HPDE6-E6E7 (cell line): Measurements from ENCODE around the gene ENO2.
"Not testable (repeated sequence)": the region's sequence is repeated elsewhere in the genome, so short reads cannot be mapped to it uniquely, and the experiment has no call there.

ENCODE experiments used
- DNase-seq: peaks from one replicate; pipeline ENCODE4 v3.0.0; 2011; ENCODE audit warnings: missing footprints; ENCODE audit errors: extremely low spot score

Gene ENO2

GRCh38 chr12:6886206-6886999, 28.0 kb upstream of the ENO2 start:
- DNase-seq, result not testable (repeated sequence)

GRCh38 chr12:6887460-6887859, 26.9 kb upstream of the ENO2 start:
- DNase-seq, result no peak

- DNase-seq, result no peak
Measured at GRCh38 chr12:6888360-6888759, 26.0 kb upstream of the ENO2 start.

GRCh38 chr12:6888794-6889193, 25.6 kb upstream of the ENO2 start:
- DNase-seq, result not testable (repeated sequence)

DNA sequence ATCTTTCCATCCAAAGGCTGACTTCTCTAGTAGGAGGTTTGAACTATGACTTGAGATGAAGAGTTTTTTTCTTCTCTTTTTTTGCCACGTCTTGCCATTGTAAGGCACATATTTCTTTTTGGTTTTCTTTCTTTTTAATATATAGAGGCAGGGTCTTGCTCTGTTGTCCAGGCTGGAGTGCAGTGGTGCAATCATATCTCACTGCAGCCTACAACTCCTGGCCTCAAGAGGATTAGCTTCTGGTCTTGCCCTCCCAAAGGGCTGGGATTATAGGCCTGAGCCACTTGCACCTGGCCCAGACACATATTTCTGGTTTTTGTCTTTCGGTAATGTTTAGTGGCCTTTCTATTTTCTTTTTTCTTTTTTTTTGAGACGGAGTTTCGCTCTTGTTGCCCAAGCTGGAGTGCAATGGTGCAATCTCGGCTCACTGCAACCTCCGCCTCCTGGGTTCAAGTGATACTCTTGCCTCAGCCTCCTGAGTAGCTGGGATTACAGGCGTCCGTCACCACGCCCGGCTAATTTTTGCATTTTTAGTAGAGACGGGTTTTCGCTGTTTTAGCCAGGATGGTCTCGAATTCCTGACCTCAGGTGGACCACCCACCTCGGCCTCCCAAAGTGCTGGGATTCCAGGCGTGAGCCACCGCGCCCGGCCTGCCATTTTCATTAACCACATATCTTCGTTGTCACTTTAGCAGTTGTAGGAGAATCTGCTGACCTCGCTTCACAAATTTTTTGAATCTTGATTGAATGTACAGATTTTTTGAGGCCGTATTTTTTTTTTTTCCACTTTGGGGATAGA, 24.4 kb upstream of the ENO2 start:
- DNase-seq, result not testable (repeated sequence)

DNA sequence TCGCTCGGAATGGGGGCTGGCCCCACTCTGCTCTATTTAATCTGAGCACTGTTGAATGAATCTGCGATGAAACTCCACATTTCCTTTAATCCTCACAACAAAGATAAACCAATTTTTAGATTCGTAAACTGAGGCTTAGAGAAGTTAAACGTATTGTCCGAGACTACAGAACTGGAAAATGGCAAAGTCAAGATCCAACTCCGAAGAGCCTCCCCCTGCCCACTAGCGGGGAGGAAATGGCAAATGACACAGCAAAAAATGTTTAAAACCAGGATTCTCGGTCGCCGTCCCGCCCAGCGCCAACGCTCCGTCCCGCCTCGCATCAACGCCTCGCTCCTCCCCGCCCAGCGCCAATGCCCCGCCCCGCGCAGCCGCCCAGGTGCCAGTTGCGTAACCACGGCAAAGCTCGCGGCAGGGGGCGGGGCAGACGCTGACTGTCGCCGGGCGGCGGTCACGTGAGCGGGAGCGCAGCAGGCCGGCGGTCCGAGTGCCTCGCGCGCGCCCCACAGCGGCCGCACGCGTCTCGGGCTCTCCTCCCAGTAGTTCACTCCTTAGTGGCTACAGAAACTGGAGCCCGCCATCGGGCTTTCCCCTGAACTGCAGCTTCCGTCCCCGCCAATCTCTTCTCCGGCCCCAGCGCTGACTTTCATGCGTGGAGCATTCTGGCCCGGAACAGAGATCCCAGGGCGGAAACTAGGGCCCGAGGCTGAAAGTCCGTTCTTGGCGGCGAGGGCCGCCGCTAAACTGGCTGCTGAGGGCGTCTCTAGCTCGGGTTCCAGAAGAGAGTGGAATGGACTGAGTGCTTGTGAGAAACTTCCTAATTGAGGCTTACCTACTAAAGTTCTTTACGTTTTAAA, 23.4 kb upstream of the ENO2 start:
- peak; percentile 95 for DNase-seq

DNA sequence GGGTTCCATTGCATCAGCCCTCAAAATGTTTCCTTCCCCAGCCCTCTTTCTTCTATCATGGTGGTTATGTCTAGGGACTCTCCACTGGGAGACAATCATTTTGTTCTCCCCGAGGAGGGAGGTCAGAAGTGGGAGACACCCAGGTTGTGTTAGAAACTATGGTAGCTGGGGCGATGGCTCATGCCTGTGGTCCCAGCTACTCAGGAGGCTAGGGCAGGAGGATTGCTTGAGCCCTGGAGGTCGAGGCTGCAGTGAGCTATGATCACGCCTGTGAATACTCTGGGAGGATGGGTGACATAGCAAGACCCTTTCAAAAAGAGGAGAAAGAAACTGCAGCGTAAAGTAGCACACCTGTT, 22.8 kb upstream of the ENO2 start:
- no peak for DNase-seq

- not testable (repeated sequence) for DNase-seq
Measured at GRCh38 chr12:6892683-6893082, 21.7 kb upstream of the ENO2 start.

- no peak for DNase-seq
Measured at GRCh38 chr12:6894321-6894720, 20.1 kb upstream of the ENO2 start.

DNA sequence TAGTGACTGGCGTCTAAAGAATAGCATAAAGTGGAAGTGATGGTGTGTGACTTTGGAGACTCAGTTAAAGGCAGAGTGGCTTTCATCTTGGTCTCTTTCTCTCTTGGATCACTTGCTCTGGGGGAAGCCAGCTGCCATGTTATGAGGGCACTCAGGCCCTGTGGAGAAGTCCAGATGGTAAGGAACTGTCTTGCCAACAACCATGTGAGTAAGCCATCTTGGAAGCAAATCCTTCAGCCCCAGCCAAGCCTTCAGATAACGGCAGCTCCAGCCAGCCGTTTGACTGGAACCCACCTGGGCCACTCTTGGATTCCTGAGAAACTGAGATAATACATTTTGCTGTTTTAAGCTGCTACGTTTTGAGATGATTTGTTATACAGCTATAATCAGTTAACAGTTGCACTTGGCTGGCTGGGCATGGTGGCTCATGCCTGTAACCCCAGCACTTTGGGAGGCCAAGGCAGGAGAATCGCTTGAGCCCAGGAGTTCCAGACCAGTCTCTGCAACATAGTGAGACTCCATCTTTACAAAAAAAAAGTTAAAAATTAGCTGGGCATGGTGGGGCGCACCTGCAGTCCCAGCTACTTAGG, 17.4 kb upstream of the ENO2 start:
- no peak for DNase-seq

GRCh38 chr12:6899427-6899826, 15.0 kb upstream of the ENO2 start:
- no peak for DNase-seq

DNA sequence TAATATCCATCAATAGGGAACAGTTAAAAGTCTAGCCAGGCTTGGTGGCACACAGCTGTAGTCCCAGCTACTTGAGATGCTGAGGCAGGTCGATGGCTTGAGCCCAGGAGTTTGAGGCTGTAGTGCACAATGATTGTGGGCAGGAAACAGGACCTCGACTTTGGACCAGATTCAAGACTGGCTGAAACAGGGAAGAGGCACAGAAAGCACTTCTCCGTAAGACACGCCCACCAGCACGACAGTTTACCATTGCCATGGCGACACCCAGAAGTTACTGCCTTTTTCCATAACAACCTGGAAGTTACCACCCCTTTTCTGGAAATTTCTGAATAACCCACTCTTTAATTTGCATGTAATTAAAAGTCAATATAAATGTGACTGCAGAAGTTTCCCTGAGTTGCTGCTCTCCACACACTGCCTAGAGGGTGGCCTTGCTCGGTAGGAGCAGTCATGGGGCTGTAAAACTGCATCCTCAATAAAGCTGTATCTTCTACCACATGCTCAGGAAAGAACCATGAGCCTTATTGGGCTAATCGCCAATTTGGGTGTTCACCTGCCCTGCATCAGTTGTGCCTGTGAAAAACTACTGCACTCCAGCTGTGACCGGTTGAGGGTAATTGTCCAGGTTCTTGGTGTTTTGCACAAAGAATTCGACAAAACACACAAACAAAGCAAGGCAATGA, 14.4 kb upstream of the ENO2 start:
- DNase-seq, result no peak

DNA sequence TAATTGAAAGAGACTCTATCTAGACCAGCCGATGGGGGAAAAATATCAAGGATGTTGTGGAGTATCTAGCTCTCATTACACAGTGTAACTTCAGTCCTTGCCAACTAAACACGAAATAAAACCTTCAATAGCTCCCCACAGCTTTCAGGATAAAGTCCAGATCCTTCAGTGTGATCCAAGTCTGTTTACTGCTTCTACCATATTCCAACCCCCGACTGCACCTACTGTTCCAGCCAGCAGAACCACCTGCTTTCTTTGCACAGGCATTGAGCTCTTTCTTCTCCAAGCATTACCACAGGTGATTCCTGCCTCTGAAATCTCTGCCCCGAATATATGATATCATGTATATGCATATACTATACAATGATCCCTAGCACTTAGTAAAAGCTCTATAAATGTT, 11.9 kb upstream of the ENO2 start:
- DNase-seq, result no peak

GRCh38 chr12:6903722-6904121, 10.7 kb upstream of the ENO2 start:
- no peak for DNase-seq

DNA sequence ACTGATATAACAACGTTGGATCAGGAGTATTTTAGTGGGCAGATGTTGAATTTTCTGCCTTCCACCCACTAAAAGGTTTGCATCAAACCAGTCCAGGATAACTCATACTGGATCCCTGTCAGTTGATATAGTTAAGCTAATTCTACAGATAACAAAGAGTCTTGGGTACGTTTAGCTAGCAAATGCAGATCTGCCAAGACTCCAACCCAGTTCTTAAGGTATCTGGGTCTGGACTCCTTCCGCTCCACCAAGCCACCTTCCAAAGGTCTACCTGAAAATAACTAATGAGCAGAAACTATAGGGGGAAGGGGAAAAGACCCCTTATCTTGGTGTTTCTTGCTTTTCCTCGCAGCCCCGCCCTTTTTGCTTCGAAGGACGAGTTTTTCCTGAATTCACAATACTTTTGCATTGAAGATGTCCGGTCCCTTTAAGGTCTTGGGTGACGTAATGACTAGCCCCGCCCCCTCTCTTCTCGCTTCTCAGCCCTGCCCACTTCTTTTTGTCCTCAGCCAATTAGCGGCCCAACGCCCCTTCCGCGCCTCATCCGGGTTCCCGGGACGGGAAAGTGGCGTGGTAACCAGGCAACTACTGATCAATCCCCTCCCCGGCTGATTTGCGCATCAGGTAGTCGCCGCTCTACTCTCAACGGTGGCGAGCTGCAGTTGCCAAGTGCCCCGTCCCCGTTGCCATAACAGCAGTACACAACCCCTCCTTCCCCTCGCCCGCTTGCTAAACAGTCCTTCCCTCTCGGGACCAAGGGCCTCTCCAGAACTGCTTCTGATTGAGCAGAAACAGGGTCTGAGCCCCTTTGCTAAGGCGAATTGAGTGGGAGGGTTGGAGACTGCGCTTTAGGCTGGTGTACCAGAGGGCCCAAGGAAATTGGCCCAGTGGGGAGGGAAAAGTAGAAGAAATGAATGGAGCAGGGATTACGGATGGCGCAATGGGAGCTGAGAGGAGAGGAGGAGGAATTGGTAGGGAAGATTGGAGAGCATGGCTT, 9.8 kb upstream of the ENO2 start, which contains the start of gene LRRC23:
LRRC23 (plus strand) TSS at position 543 of the 997 bp plus-strand sequence. CDS start 812 bp downstream, outside the sequence.
- DNase-seq, result peak; percentile 97

DNA sequence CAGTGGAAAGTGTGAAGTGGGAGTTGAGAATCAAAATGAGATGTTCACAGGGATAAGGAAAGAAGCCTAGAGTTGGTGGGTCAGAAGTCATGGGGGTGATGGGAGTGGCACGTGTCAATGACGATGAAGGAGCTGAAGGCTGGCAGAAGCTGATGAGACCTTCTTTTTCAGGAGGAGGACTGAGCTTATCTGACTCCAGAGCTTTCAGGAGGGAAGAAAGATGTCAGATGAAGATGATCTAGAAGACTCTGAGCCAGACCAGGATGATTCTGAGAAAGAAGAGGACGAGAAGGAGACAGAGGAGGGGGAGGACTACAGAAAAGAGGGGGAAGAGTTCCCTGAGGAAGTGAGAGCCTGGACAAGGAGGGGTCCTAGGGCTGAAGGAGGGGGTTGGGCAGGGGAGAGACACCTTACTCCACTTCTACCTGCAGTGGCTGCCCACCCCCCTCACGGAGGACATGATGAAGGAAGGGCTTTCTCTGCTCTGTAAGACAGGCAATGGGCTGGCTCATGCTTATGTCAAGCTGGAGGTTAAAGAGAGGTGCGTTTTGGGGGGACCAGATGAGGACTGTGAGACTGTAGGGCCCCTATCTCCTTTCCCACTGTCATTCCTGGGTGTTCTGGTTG, 8.9 kb upstream of the ENO2 start:
- no peak for DNase-seq

GRCh38 chr12:6908141-6908540, 6.2 kb upstream of the ENO2 start:
- DNase-seq, result not testable (repeated sequence)

- no peak for DNase-seq
Measured at GRCh38 chr12:6909421-6910145, 4.8 kb upstream of the ENO2 start.
